HG03521 (cell line): ENCODE data around the gene CMTM7.

Experiments
- ATAC-seq: cut with Tn5 transposase; IDR thresholded peaks from one replicate; pipeline ENCODE4 v1.9.1; 2021; ENCODE audit warnings: mild to moderate bottlenecking, moderate library complexity; ENCODE audit not compliant: unreplicated experiment

CMTM7 gene

GRCh38 chr3:32391643-32392535 lies at the start of gene CMTM7:
CMTM7 (plus strand) TSS chr3:32391853; CDS start chr3:32391907, 54 bp downstream.
- peak; percentile 41 for ATAC-seq

DNA sequence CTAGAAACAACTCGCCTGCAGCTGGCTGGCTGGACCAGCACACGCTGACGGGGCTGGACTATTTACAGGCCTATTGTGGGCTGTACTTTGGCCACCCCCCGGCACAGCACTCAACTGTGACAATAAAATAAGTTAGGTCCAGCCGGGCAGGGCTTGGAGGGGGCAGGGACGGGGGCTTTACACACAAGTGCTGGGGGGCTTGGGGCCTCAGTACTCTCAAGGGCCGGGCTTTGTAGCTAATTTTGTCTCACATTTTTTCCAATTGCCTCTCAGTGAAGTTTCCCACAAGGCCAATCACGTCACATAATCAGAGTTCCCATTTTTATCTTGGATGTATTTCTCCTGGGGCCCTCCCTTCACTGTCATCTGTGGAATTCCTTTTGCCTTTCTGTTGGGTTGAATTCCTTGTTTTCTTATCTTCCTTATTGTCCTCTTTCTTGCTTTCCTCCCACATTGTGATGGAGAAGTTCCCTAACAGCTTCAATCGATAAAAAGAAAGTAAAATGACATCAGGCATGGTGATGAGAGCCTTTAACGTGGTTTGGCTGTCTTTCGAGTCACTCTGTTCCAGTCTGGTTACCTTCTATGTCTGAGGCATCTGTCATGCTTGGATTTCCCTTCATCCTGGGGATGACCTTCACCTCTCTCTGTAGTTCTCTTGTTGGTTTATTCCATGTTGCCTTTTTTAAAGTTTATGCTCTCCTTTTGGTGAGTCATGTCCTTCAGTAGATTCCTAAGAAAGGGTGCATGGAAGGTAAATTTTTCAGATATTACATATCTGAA lies 44.1 kb upstream of the CMTM7 start:
- no peak for ATAC-seq

DNA sequence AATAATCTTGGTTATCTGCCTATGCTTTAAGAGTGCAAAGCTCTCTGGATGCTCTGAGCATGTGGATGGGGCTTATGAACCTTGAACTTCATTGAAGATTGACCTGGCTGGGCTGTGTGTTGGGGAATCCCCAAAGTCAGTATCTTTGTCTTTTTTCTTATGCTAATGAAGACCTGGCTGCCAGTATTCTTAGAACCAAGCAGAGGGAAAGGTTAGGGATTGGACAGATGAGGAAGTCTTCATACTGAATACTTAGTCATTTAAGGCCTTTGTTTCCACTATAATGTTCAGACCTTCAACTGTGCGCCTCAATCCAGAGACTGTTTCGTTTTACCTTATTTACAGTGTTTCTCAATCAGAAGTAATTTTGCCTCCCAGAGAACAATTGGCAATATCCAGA lies 42.5 kb upstream of the CMTM7 start:
- ATAC-seq: no peak

DNA sequence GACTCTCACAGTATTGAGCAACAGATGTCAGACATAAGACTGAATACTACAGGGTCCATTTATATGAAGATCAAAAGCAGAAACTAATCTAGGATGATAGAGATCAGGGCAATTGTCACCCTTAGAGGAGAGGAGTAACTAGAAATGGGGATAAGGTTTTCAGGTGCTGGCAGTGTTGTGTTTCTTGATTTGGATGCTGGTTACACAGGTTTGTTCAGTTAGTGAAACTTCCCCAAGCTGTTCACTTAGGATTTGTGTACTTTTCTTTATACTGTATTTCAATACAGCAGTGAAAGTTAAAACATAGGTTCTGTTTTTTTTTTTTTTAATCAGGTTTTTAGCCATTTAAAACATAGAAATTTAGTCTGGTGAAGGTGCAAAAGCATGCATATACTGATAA lies 39.1 kb upstream of the CMTM7 start:
- no peak for ATAC-seq

GRCh38 chr3:32353351-32353750 lies 38.3 kb upstream of the CMTM7 start:
- ATAC-seq: no peak

GRCh38 chr3:32354362-32354778 lies 37.3 kb upstream of the CMTM7 start:
- ATAC-seq: no peak

- no peak for ATAC-seq
Observed at GRCh38 chr3:32355751-32356291, 35.8 kb upstream of the CMTM7 start.

DNA sequence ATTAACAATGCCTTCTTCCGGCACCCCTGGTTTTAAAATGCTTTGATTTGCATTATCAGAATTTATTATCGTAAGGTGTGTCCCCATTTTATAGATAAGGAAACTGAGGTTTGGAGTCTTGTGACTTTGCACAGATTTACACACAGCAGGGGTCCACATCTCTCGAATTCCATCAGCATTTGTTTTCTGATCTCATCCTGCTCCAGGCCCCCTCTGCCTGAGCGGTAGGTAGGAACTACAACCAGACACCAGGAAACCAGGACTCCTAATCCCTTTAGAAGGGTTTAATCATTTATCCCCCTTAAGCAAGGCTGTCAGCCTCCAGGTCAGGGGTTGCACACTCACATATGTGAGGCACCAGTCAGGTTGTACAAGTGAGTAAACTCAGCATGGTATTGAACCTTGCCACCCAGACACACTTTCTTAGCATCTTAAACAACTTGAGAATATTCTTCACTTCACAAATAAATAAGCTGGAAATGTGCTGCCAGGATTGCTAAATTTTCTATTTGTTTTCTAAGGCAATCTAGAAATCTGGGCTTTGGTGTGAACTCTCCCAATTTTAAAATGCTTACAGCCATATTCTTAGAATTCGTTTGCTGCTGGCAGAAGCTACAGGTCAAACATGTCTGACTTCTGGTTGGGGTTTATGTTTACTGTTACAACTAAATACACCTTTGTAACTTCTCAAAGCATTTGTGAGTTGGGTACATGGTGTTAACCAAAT lies 31.7 kb upstream of the CMTM7 start:
- ATAC-seq: no peak

DNA sequence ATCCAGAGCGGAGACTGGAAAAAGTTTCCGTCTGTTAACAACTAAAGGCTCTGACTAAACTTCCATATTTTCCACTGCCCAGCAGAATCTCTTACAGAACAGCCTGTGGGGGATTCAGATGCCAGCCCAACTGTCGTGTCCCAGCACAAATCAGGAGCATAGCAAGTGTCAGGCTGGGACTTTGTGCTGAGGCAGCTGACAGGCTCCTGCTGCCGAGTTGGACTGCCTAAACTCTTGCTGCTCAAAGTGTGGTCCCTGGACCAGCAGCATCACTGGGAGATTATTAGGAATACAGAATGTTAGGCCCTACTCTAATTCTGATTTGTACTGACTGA lies 31.2 kb upstream of the CMTM7 start:
- no peak for ATAC-seq

- no peak for ATAC-seq
Observed at GRCh38 chr3:32366638-32367397, 24.8 kb upstream of the CMTM7 start.

- ATAC-seq: no peak
Observed at GRCh38 chr3:32367442-32367841, 24.2 kb upstream of the CMTM7 start.

DNA sequence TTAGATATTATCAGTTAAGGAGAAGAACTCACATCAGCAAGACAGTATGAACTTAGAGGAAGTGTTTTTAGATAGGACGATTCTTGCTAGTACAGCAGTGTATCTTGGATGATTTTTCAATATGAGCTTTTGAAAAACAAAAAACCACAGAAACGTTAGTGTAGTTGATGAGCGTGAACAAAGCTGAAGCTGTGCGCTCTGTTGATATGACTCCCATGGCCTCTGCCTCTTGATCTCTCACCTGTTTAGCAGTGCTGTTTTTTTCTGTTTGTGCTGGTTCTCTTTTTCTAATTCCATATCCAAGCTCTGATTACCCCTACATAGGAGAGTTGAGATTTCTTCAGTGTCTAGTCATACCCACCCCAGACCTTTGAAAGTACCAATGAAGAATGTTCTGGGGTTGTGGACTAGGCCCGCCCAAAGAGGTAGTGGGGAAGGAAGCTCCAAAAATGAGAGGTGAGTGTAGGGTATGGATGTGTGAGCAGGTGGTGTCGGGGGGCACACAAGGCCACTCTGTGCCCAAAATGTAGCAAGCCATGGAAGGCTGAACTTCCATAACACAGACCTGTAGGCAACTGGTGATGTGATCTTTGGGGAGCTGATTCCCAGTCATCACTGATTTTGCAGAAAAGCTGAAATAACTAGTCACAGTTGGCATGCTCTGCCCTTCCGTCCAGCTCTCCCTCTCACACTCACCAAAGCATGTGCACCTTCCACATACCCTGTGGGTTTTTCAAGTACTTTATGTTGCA lies 20.0 kb upstream of the CMTM7 start:
- ATAC-seq: no peak

- ATAC-seq: no peak
Observed at GRCh38 chr3:32372213-32372490, 19.5 kb upstream of the CMTM7 start.

DNA sequence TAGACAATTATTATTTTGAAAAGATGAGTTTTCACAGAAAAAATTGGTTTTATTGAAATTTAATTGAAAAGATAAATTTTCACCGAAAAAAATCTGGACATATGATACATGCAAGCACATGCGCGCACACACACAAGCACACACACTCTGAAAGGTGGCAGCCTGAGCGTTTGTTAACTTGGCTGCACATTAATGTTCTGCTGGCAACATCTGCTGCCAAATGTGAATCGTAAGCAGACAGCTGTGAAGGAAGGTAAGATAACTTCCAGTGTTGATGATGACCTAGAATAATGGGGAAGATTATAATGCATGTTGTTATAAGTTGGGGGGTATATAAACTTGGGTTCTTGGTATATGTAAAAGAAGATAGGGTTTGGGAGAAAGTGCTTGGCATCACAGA lies 18.4 kb upstream of the CMTM7 start:
- no peak for ATAC-seq

GRCh38 chr3:32373844-32374243 lies 17.8 kb upstream of the CMTM7 start:
- no peak for ATAC-seq

GRCh38 chr3:32374788-32375595 lies 16.7 kb upstream of the CMTM7 start:
- no peak for ATAC-seq

DNA sequence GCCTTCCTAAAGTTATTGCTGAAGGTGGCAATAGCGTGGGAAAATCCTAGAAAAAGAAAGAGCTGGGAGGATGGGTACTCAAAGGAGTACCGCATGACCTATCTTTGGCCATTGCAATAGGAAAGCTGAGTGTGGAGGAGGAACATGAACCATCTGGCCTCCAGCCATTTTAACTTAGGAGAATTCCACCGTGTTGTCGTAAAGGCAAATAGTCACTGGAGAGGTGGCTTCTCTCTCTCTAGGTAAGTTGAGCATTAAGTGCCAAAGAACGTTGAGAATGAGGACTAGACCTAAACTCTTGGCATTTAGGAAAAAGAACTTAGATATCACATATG lies 16.1 kb upstream of the CMTM7 start:
- no peak for ATAC-seq

DNA sequence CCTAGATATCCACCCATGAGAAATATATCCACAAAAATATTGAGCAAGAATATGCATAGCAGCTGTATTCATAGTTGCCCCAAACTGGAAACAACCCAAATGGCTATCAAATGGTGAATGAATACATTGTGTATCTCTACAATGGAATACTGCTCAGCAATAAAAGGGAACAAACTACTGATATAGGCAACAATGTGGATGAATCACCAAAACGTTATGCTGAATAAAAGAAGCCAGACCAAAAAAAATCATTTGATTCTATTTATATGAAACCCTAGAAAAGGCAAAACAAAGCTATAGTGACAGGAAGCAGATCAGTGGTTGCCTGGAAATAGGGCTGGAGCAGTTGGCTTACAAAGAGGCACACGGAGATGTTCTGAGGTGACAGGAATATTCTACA lies 15.5 kb upstream of the CMTM7 start:
- ATAC-seq: no peak

DNA sequence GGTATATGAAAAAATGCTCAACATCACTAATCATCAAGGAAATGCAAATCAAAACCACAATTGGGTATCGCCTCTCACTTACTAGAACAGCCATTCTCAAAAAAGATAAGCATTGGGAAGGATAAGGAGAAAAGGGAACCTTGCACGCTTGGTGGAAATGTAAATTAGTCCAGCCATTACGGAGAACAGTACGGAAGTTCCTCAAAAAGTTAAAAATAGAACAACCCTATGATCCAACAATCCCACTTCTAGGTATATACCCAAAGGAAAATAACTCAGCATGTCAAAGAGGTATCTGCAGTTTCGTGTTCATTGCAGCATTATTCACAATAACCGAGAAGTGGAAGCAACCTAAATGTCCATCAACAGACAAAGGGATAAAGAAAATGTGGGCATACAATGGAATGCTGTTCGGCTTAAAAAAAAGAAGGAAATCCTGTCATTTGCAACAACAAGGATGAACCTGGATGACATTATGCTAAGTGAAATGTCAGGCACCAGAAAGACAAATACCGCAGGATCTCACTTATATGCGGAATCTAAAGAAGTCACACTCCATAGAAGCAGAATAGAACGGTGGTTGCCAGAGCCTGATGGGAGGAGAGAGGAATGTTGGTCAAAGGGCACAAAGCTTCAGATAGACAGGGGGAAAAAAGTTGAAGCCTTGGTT lies 11.7 kb upstream of the CMTM7 start:
- no peak for ATAC-seq
